Chondrocyte (in vitro differentiated cells): ENCODE data around the gene LDB3. TPM values are rescaled to one million over a fixed set of nuclear protein-coding genes. Genes with fewer than 3 reads are reported as not detected.

Experiments
- DNase-seq: peaks from one replicate; pipeline ENCODE4 v3.0.0; 2021; ENCODE audit warnings: mixed read lengths, low spot score
- H3K27ac Mint-ChIP-seq: one replicate; pipeline ENCODE4 v1.8.0; 2021; ENCODE audit warnings: mild to moderate bottlenecking, moderate library complexity, mixed read lengths; ENCODE audit not compliant: unreplicated experiment
- H3K27me3 Mint-ChIP-seq: 2 replicates; pipeline ENCODE4 v1.8.0; 2021; ENCODE audit warnings: low read depth, mixed read lengths
- H3K36me3 Mint-ChIP-seq: 2 replicates; pipeline ENCODE4 v1.8.0; 2021; ENCODE audit warnings: low read depth, mixed read lengths
- H3K4me1 Mint-ChIP-seq: 2 replicates; pipeline ENCODE4 v1.8.0; 2021; ENCODE audit warnings: low read depth, mild to moderate bottlenecking, mixed read lengths
- H3K4me3 Mint-ChIP-seq: one replicate; pipeline ENCODE4 v1.8.0; 2021; ENCODE audit warnings: mild to moderate bottlenecking, moderate library complexity, mixed read lengths; ENCODE audit not compliant: unreplicated experiment
- H3K9me3 Mint-ChIP-seq: 2 replicates; pipeline ENCODE4 v1.8.0; 2021; ENCODE audit warnings: low read depth, mixed read lengths
- total RNA-seq: library from RNA; stranded (reverse); gene quantifications from 3 replicates; pipeline ENCODE4 v1.2.1, GENCODE V29; 2021
- TF ChIP-seq, protein P1 (sequence below): fragments of 200-600 bp; sonication (generic); IDR thresholded peaks from 2 replicates; pipeline ENCODE4 v1.5.0; 2021; ENCODE audit warnings: antibody characterized with exemption, mild to moderate bottlenecking, moderate library complexity

Gene LDB3
- total RNA-seq, 1 donor from 2014 or later, result 21.5 TPM

DNA sequence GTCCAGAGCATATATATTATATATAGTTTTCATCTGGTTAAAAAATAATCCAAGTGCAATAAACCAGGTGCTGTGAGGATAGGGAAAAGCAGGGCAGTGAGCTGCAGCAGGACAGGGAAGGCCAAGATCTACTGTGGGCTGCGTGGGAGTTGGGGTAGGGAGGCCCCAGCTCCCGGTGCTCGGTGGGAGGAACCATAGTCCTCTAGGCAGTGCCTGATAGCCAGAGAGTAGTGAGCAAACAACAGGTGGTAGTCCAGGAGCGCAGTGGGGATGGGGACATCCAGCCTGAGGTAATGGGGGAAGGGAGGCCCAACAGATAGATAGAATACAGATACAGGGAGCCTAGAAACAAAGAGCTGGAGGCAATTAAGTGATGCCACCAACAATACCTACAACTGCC is 84.0 kb downstream of the LDB3 start:
- no peak for DNase-seq
- H3K4me1 Mint-ChIP-seq, result peaks cover 29% of the 10 kb centered on the region
- H3K9me3 Mint-ChIP-seq, result no peaks in the 10 kb centered on the region
- H3K4me3 Mint-ChIP-seq, result no peak overlapping the region
- H3K27me3 Mint-ChIP-seq, result no peaks in the 10 kb centered on the region
- TF ChIP-seq, protein P1, sequence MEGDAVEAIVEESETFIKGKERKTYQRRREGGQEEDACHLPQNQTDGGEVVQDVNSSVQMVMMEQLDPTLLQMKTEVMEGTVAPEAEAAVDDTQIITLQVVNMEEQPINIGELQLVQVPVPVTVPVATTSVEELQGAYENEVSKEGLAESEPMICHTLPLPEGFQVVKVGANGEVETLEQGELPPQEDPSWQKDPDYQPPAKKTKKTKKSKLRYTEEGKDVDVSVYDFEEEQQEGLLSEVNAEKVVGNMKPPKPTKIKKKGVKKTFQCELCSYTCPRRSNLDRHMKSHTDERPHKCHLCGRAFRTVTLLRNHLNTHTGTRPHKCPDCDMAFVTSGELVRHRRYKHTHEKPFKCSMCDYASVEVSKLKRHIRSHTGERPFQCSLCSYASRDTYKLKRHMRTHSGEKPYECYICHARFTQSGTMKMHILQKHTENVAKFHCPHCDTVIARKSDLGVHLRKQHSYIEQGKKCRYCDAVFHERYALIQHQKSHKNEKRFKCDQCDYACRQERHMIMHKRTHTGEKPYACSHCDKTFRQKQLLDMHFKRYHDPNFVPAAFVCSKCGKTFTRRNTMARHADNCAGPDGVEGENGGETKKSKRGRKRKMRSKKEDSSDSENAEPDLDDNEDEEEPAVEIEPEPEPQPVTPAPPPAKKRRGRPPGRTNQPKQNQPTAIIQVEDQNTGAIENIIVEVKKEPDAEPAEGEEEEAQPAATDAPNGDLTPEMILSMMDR, result no peak
- H3K27ac Mint-ChIP-seq, result no peak overlapping the region
- no peaks in the 10 kb centered on the region for H3K36me3 Mint-ChIP-seq

DNA sequence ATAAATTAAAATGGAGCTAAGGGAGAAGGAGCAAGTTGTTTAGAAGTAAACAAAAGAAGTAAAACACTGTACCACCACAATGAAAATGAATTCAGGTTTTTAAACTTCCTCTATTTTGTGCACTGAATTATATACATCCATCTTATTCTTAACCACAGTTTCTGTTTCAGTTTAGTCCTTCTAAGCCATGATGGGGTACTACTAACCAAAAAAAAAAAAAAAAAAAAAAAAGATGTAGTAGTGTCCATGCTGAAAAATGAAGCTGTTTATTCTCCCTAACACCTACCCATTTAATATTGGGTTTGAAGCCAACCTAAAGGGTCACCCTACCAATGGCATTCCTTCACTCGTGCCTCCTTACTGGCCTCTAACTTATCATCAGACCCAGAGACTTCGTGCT is 84.7 kb downstream of the LDB3 start:
- H3K27me3 Mint-ChIP-seq, result no peaks in the 10 kb centered on the region
- TF ChIP-seq, protein P1, result no peak
- no peak for DNase-seq
- peaks cover 28% of the 10 kb centered on the region for H3K4me1 Mint-ChIP-seq
- H3K9me3 Mint-ChIP-seq, result no peaks in the 10 kb centered on the region
- H3K27ac Mint-ChIP-seq, result no peak overlapping the region
- H3K36me3 Mint-ChIP-seq, result no peaks in the 10 kb centered on the region
- no peak overlapping the region for H3K4me3 Mint-ChIP-seq

DNA sequence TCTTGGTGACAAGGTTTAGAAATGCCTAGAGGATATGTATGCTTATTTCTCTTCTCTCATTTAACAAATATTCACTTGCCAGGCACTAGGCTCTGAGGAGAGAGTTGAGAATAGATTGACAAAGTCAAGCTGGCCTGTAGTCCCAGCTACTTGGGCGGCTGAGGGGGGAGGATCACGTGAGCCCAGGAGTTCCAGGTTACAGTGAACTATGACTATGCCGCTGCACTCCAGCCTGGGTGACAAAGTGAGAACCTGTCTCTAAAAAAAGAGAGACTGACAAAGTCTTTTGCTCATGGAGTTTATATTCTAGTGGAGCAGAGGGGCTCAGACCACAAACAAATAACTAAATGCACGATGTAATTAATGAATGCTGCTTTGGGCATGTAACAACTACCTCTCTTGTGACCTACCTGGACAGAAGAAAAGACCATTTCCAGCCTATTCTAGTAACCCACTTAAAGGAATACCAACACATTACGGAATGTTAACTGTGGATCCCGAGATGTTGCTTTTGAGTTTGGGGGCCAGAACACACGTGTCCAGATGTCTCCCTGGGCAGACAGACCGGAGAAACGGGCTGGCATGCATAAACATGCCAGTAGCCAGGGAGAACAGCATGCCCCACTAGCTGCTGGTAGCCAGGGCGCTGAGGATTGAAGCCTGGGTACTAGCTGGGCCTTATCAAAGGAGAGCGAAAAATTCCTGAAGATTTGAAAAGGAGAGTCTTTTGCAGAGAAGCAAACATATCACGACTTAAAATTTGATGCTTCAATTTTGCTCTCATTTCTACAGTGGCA is 85.5 kb downstream of the LDB3 start:
- no peak for DNase-seq
- TF ChIP-seq, protein P1, result no peak
- Mint-ChIP-seq H3K4me3 (no peak overlapping the region), H3K9me3 (no peaks in the 10 kb centered on the region), H3K4me1 (peaks cover 35% of the 10 kb centered on the region), H3K27ac (peak overlapping the region; percentile 10), H3K27me3 (no peaks in the 10 kb centered on the region), H3K36me3 (no peaks in the 10 kb centered on the region)

DNA sequence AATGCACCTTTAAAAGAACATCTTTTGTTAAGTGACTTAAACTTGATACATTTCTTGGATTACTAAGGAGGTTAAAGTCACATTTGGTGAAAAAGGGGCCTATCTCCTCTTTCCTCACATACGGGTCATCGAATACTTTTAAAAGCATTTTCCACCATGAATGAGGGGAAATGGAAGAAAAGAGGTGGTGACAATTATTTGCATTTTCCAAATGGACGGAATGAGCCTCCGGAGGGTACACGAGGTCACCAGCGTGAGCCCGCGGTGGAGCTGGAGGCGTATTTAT is 87.1 kb downstream of the LDB3 start:
- peak overlapping the region; percentile 76 for H3K4me3 Mint-ChIP-seq
- TF ChIP-seq, protein P1, result no peak
- peaks cover 49% of the 10 kb centered on the region for H3K4me1 Mint-ChIP-seq
- no peak for DNase-seq
- no peaks in the 10 kb centered on the region for H3K36me3 Mint-ChIP-seq
- no peaks in the 10 kb centered on the region for H3K27me3 Mint-ChIP-seq
- H3K27ac Mint-ChIP-seq, result peak overlapping the region; percentile 94
- H3K9me3 Mint-ChIP-seq, result no peaks in the 10 kb centered on the region

DNA sequence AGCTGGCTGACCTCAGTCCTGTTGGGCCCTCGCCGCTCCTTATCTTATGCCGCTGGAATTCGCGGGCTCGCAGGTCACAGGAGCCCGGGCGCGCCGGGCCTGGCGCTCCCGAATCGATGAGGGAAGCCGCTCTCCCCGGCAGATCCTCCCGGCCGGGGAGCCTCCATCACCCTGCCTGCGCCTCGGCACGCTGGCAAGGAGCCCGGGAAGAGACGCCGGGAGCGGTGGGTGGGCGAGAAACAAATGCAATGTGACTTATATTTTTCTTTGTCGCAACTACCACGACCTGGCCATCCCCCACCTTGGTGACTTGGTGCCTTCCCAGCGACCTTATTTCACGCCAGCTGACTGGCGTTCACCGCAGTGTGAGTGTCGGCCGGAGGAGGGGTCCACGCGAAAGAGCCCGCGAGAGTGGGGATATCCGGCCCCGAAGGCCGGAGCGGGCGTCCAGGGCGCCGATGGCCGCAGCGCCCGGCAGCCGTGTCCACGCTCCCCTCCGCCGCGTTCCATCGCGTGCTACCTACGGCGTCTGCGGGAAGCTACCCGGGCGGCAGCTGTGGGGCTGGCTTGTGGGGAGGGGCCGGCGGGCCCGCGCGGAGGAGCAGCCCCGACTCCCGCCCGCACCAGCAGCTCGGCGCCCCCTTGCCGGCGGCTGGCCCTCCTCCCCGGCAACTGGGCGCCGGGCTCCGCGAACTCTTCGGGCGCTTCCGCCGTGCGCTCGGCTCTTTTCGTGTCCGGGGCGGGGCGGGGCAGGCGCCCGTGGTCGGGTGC is 87.6 kb downstream of the LDB3 start:
- no peaks in the 10 kb centered on the region for H3K36me3 Mint-ChIP-seq
- no peaks in the 10 kb centered on the region for H3K9me3 Mint-ChIP-seq
- peaks cover 54% of the 10 kb centered on the region for H3K4me1 Mint-ChIP-seq
- peak; percentile 96 for DNase-seq
- TF ChIP-seq, protein P1, result peak; percentile 40
- no peaks in the 10 kb centered on the region for H3K27me3 Mint-ChIP-seq
- peak overlapping the region; percentile 94 for H3K27ac Mint-ChIP-seq
- H3K4me3 Mint-ChIP-seq, result peak overlapping the region; percentile 76
